GM23338 (cell line): ENCODE results near the gene SLC29A1.

Source experiments
- EZH2 ChIP-seq: fragments of 200-600 bp; sonication (generic); IDR thresholded peaks from one replicate; pipeline ENCODE4 v1.8.0; 2017; ENCODE audit warnings: antibody characterized with exemption, mild to moderate bottlenecking, low read depth; ENCODE audit not compliant: unreplicated experiment
- EZH2phosphoT487 ChIP-seq: fragments of 200-600 bp; sonication (generic); IDR thresholded peaks from one replicate; pipeline ENCODE4 v1.8.1; 2018; ENCODE audit warnings: antibody characterized with exemption; ENCODE audit not compliant: unreplicated experiment
- REST ChIP-seq: IDR thresholded peaks from one replicate; pipeline ENCODE4 v1.6.1; 2018; ENCODE audit warnings: antibody characterized with exemption; ENCODE audit not compliant: unreplicated experiment
- TF ChIP-seq, protein P1 (sequence below), 2 experiments: fragments of 200-600 bp in 1 of 2; sonication (generic) in 1 of 2; conservative IDR thresholded peaks; 2 replicates each; pipeline versions ENCODE4 v1.5.1 to v1.6.1; 2016 to 2017; ENCODE audit warnings: antibody characterized with exemption in 2 of 2, low read depth in 2 of 2, mild to moderate bottlenecking in 2 of 2, moderate library complexity in 1 of 2

DNA sequence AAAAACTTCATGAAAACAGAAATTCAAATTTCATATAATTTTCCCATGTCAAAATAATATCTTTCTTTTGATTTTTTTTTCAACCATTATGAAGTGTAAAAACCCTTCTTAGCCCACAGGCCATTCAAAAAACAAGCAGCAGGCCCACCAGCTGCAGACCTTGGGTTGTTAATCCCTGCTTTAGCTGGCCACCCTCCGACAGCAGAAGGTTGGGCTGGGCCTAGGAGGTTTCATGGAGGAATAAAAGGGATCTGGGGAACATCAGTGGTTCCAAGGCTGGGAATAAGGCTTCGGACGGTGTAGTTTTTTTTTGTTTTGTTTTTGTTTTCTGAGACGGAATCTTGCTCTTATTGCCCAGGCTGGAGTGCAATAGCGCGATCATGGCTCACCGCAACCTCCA, 19.9 kb downstream of the SLC29A1 start:
- TF ChIP-seq REST (no peak), EZH2 (no peak), EZH2phosphoT487 (no peak)
- TF ChIP-seq, protein P1, sequence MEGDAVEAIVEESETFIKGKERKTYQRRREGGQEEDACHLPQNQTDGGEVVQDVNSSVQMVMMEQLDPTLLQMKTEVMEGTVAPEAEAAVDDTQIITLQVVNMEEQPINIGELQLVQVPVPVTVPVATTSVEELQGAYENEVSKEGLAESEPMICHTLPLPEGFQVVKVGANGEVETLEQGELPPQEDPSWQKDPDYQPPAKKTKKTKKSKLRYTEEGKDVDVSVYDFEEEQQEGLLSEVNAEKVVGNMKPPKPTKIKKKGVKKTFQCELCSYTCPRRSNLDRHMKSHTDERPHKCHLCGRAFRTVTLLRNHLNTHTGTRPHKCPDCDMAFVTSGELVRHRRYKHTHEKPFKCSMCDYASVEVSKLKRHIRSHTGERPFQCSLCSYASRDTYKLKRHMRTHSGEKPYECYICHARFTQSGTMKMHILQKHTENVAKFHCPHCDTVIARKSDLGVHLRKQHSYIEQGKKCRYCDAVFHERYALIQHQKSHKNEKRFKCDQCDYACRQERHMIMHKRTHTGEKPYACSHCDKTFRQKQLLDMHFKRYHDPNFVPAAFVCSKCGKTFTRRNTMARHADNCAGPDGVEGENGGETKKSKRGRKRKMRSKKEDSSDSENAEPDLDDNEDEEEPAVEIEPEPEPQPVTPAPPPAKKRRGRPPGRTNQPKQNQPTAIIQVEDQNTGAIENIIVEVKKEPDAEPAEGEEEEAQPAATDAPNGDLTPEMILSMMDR (conservative IDR thresholded peaks at IDR 0.05; ENCODE audit: low read depth in 2 of 2), result no peak
